Colonic mucosa (tissue), 4 donors: ENCODE measurements around the gene TUBGCP2. TPM values are rescaled to one million over a fixed set of nuclear protein-coding genes. Genes with fewer than 3 reads are reported as not detected.

Source experiments
- DNase-seq: peaks from one replicate; pipeline ENCODE4 v3.0.0-alpha.2; 2020
- H3K27ac ChIP-seq: fragments of 200-600 bp; one replicate; pipeline ENCODE4 v1.8.0; 2021
- H3K27me3 ChIP-seq: fragments of 200-600 bp; one replicate; pipeline ENCODE4 v1.8.0; 2021
- H3K36me3 ChIP-seq: fragments of 200-600 bp; one replicate; pipeline ENCODE4 v1.8.0; 2021
- H3K4me1 ChIP-seq: fragments of 200-600 bp; one replicate; pipeline ENCODE4 v1.8.0; 2021; ENCODE audit warnings: mild to moderate bottlenecking
- H3K4me3 ChIP-seq: fragments of 200-600 bp; one replicate; pipeline ENCODE4 v1.8.0; 2021
- H3K9ac ChIP-seq, 2 donors: one replicate each; pipeline ENCODE4 v1.7.0; 2013; ENCODE audit warnings: control low read depth in 2 of 2, low read depth in 2 of 2, low read length in 2 of 2
- H3K9me3 ChIP-seq: fragments of 200-600 bp; one replicate; pipeline ENCODE4 v1.8.0; 2021
- intact Hi-C: fragments of 100-400 bp; cut with DNase I; formaldehyde crosslinking; loops from one replicate; pipeline ENCODE4 v1.14.1; 2022
- total RNA-seq, 2 donors: library from RNA; stranded (reverse); fragmentation: NEBNext Ultra II Directional in 1 of 2; extraction: Animal tissue kit (Norgen Biotek cat#: 25700) in 1 of 2; gene quantifications; one replicate each; pipeline ENCODE4 v1.2.1, GENCODE V29; 2021
- TF ChIP-seq, protein P1 (sequence below): fragments of 200-600 bp; IDR thresholded peaks from one replicate; pipeline ENCODE4 v1.8.0; 2022; ENCODE audit warnings: antibody characterized with exemption, mild to moderate bottlenecking
- donor health status: healthy.
- donor health status: DM: no; HTN: no; CAD: no.
- donor health status: DM: no; HTN: no; CAD: no.

The TUBGCP2 gene
- total RNA-seq, 2 donors from 2014 or later, result 64.7 to 67.5 TPM

DNA sequence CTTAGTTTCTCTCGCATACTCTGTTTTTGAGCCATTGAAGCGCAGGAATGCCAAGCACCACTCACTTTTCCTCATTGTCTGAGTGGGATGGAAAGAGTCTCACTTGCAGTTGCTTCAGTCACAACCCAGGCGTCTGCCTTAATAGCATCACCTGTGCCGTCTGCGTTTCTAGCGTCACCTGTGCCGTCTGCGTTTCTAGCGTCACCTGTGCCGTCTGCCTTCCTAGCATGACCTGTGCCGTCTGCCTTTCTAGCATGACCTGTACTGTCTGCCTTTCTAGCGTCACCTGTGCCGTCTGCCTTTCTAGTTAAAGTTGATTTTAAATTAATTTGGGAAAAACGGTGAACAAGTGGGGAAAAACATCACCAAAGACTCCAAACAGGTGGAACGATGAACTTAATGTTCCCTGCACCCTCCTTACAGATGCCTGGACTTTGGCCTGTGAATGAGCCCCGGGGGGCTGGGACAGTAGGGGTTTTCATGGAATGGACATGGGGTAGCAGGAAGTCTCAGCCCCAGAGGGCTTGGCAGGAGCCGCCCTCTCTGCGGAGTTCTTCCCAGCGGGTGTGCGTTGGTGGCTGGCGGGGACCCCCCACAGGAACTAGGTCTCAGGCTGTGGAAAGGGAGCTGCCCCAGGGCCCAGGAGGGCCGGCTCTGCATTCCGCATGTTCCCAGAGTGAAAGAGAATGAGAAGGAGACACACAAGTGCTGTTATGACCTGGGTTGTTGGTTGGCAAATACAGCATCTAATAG, 3.5 kb upstream of the TUBGCP2 start:
- no peak overlapping the region for H3K9ac ChIP-seq
- TF ChIP-seq, protein P1, sequence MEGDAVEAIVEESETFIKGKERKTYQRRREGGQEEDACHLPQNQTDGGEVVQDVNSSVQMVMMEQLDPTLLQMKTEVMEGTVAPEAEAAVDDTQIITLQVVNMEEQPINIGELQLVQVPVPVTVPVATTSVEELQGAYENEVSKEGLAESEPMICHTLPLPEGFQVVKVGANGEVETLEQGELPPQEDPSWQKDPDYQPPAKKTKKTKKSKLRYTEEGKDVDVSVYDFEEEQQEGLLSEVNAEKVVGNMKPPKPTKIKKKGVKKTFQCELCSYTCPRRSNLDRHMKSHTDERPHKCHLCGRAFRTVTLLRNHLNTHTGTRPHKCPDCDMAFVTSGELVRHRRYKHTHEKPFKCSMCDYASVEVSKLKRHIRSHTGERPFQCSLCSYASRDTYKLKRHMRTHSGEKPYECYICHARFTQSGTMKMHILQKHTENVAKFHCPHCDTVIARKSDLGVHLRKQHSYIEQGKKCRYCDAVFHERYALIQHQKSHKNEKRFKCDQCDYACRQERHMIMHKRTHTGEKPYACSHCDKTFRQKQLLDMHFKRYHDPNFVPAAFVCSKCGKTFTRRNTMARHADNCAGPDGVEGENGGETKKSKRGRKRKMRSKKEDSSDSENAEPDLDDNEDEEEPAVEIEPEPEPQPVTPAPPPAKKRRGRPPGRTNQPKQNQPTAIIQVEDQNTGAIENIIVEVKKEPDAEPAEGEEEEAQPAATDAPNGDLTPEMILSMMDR, result no peak
- intact Hi-C loops, result no loop called here

DNA sequence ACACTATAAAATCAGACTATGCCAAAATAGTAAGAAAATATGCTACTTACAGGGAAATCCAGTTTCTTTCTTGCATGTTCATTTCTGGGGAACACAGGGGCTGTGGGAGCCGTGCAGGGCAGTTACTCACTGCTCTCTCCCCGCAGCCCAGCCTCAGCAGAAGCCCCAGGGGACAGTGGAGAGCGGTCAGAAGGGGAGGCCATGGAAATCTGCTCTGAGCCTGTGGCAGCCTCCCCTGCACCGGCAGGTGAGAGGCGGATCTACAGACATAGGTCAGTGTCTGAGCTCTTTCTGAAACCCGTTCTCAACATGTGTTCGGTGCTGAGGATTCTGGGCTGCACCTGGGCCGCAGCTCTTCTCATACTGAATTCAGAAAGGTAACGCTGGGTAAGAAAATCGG, 2.9 kb upstream of the TUBGCP2 start:
- Histone ChIP-seq H3K27ac (no peak overlapping the region), H3K36me3 (no peaks in the 10 kb centered on the region), H3K4me3 (no peak overlapping the region), H3K27me3 (no peaks in the 10 kb centered on the region), H3K9me3 (no peaks in the 10 kb centered on the region), H3K4me1 (no peaks in the 10 kb centered on the region), H3K9ac (no peak overlapping the region)
- intact Hi-C loops, result no loop called here
- TF ChIP-seq, protein P1, result no peak
- no peak for DNase-seq

More for the DNA sequence above, 3.5 kb upstream of the TUBGCP2 start:
- H3K27me3 ChIP-seq, result no peaks in the 10 kb centered on the region
- no peaks in the 10 kb centered on the region for H3K36me3 ChIP-seq
- no peak overlapping the region for H3K4me3 ChIP-seq
- no peak overlapping the region for H3K27ac ChIP-seq
- no peak for DNase-seq
- H3K4me1 ChIP-seq, result no peaks in the 10 kb centered on the region
- no peaks in the 10 kb centered on the region for H3K9me3 ChIP-seq

DNA sequence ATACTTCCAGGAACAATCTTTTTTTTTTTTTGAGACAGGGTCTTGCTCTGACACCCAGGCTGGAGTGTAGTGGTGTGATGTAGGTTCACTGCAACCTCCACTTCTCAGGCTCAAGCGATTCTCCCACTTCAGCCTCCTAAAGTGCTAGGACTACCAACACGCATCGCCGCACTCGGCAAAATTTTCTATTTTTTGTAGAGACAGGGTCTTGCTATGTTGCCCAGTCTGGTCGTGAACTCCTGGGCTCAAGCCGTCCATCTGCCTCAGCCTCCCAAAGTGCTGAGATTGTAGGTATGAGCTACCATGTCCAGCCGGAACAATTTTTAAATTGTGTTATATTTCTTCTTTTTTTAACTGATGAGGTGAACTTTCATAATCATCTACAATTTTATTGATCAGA, 2.1 kb upstream of the TUBGCP2 start:
- TF ChIP-seq, protein P1, result no peak
- DNase-seq, result no peak
- Histone ChIP-seq H3K36me3 (no peaks in the 10 kb centered on the region), H3K9ac (peak overlapping the region in 1 of 2 donors; percentile 72), H3K4me1 (no peaks in the 10 kb centered on the region), H3K27ac (no peak overlapping the region), H3K4me3 (no peak overlapping the region), H3K27me3 (no peaks in the 10 kb centered on the region), H3K9me3 (no peaks in the 10 kb centered on the region)
- intact Hi-C loops, result no loop called here

DNA sequence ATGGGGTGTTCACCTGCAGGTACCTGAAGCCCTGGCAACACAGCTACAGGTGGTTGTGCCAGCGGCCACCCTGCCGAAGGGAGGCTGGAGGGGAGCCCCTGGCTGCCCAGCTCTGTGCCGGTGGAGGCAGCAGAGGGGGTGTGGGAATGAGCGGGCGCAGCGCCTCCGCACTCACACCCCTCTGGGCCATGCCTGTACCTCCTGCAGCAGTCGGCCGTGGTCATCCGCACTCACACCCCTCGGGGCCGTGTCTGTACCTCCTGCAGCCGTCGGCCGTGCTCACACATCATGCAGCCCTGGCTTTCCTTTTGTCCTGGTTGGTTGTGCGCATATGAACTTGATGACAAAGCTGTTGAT, 1.7 kb upstream of the TUBGCP2 start:
- intact Hi-C loops, result no loop called here
- H3K9ac ChIP-seq, result peak overlapping the region in 1 of 2 donors; percentile 72
- H3K27me3 ChIP-seq, result no peaks in the 10 kb centered on the region
- TF ChIP-seq, protein P1, result no peak
- H3K9me3 ChIP-seq, result no peaks in the 10 kb centered on the region
- H3K4me3 ChIP-seq, result peak overlapping the region; percentile 95
- H3K4me1 ChIP-seq, result no peaks in the 10 kb centered on the region
- no peaks in the 10 kb centered on the region for H3K36me3 ChIP-seq
- no peak for DNase-seq
- H3K27ac ChIP-seq, result peak overlapping the region; percentile 97

DNA sequence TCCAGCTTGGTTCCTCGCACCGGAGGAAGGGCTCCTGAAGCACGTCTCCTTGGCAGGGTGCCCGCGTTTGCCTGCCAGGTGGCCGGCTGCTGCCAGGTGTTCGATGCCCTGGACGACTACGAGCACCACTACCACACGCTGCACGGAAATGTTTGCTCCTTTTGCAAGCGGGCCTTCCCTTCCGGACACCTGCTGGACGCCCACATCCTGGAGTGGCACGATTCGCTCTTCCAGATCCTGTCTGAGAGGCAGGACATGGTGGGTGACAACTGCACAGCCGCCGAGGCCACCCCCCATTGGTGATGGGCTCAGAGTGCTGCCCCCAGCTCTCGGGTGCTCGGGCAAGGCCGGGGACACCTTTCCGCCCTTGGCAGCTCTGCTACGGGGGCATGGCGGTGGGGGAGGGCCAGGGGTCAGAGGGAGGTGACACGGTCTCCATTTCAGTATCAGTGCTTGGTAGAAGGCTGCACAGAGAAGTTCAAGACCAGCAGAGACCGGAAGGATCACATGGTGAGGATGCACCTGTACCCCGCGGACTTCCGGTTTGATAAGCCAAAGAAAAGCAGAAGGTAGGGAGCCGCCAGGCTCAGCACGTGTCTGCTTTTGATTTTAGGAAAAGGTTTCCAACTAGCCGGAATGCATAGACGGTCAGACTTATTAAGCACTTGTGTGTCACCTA, 1.2 kb upstream of the TUBGCP2 start:
- H3K27ac ChIP-seq, result peak overlapping the region; percentile 97
- intact Hi-C loops, result loop anchor here (5.0 kb wide), 1 partner anchor 48 kb away; no protein-coding TSS in a partner anchor

More for the DNA sequence above, 1.2 kb upstream of the TUBGCP2 start:
- no peaks in the 10 kb centered on the region for H3K36me3 ChIP-seq
- no peaks in the 10 kb centered on the region for H3K4me1 ChIP-seq
- peak; percentile 78 for DNase-seq
- H3K9ac ChIP-seq, result peak overlapping the region in 1 of 2 donors; percentile 72
- H3K9me3 ChIP-seq, result no peaks in the 10 kb centered on the region
- TF ChIP-seq, protein P1, result no peak
- no peaks in the 10 kb centered on the region for H3K27me3 ChIP-seq
- H3K4me3 ChIP-seq, result peak overlapping the region; percentile 95
